GM12892 (cell line): Measurements from ENCODE around the gene ANKRD11.

ENCODE experiments used
- POLR2A ChIP-seq: IDR thresholded peaks from 2 replicates; pipeline ENCODE4 v1.6.1; 2011; ENCODE audit warnings: low read depth, low read length, control low read depth
- POLR2AphosphoS5 ChIP-seq: IDR thresholded peaks from 2 replicates; pipeline ENCODE4 v1.6.1; 2011; ENCODE audit warnings: low read depth, low read length, control low read depth
- TAF1 ChIP-seq: IDR thresholded peaks from 2 replicates; pipeline ENCODE4 v1.6.1; 2011; ENCODE audit warnings: low read depth, mild to moderate bottlenecking, control low read depth, low read length, borderline replicate concordance

- TF ChIP-seq POLR2A (no peak), POLR2AphosphoS5 (no peak), TAF1 (no peak)
These were observed 124.4 kb downstream of the ANKRD11 start for GRCh38 chr16:89365996-89366395.
